ENCODE results near the gene ADGRG3. TPM values are rescaled to one million over a fixed set of nuclear protein-coding genes. Genes with fewer than 3 reads are reported as not detected.

The ADGRG3 gene
- total and polyA plus RNA-seq, 11 donors = 0.12 to 1.4 (median 0.53) TPM

DNA sequence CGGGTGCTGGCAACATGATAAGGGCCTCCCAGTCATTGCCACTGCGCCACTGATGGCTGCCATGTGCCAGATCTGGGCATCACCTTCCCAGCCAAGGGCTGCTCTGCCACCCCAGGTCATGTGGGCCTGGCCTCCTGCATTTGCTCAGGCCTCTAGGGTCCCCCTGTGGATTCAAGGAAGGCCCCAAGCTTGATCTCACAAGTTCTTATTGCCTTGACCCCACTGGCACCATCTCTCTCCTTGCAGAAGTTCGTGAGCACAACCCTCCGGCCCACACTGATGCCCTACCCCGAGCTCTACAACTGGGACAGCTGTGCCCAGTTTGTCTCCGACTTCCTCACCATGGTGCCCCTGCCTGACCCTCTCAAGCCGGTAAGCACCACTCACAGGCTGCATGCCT is 31.8 kb downstream of the ADGRG3 start:
- TF ChIP-seq, protein P1, sequence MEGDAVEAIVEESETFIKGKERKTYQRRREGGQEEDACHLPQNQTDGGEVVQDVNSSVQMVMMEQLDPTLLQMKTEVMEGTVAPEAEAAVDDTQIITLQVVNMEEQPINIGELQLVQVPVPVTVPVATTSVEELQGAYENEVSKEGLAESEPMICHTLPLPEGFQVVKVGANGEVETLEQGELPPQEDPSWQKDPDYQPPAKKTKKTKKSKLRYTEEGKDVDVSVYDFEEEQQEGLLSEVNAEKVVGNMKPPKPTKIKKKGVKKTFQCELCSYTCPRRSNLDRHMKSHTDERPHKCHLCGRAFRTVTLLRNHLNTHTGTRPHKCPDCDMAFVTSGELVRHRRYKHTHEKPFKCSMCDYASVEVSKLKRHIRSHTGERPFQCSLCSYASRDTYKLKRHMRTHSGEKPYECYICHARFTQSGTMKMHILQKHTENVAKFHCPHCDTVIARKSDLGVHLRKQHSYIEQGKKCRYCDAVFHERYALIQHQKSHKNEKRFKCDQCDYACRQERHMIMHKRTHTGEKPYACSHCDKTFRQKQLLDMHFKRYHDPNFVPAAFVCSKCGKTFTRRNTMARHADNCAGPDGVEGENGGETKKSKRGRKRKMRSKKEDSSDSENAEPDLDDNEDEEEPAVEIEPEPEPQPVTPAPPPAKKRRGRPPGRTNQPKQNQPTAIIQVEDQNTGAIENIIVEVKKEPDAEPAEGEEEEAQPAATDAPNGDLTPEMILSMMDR (IDR thresholded peaks at IDR 0.05) = no peak
- TF ChIP-seq POLR2A (IDR thresholded peaks at IDR 0.05) = no peak
- ATAC-seq = no peak
- WGBS, 4 donors = 93 to 99% (median 96%) methylated on average over 6 to 7 of the region's 7 CpGs

DNA sequence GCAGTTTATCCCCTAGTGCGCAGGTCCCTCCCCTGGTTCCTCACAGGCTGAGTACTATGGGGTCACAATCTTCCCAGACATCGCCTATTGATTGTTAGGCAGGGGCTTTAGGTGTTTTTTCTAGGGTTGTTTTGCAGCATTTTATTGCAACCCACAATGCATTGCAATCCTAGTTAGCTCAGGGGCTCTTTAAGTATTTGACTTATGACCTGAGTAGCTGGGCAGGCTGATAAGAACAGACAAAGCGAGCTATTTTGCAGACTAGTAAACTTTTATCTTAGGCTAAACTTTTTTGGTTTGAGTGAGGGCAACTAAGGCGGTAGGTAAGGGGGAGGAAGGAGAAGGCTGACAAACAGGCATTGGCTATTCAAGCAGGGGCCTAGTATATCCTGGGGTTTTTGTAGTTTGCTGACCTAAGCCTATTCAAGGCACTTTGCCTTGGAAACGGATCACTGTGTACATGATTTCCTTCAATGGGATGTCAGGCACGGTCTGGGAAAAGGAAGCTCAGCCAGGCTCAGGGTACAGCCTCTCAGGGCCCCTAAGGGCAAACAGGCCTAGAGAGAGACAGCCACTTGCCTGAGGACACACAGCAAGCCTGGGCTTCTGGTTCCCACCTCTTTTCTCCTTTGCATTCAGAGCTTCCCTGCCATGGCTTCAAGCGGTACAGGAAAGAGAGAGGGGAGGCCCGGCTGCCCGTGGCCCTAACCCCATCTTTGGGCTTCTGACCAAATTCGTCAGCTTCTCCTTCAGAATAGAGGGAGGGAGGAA is 32.9 kb downstream of the ADGRG3 start:
- no peak for DNase-seq
- Histone ChIP-seq H3K27me3 (no peaks in the 10 kb centered on the region), H3K27ac (no peak overlapping the region), H3K4me3 (no peak overlapping the region), H3K36me3 (no peaks in the 10 kb centered on the region), H3K9me3 (no peaks in the 10 kb centered on the region), H3K4me1 (no peaks in the 10 kb centered on the region)
- ATAC-seq = no peak
- intact Hi-C loops (cut with DNase I) = loop anchor here in 1 of 10 donors (5.0 kb wide), 1 partner anchor 44 kb away; no protein-coding TSS in a partner anchor
- 76 to 81% (median 78%) methylated on average over 9 to 10 of the region's 10 CpGs for WGBS, 4 donors
- TF ChIP-seq POLR2A (IDR thresholded peaks at IDR 0.05) = no peak
- TF ChIP-seq, protein P1 (IDR thresholded peaks at IDR 0.05) = no peak

More for the DNA sequence above, 31.8 kb downstream of the ADGRG3 start:
- Histone ChIP-seq H3K9me3 (no peaks in the 10 kb centered on the region), H3K36me3 (no peaks in the 10 kb centered on the region), H3K4me1 (no peaks in the 10 kb centered on the region), H3K4me3 (no peak overlapping the region), H3K27me3 (no peaks in the 10 kb centered on the region), H3K27ac (no peak overlapping the region)
- no peak for DNase-seq
- intact Hi-C loops (cut with DNase I) = loop anchor here in 1 of 10 donors (5.0 kb wide), 1 partner anchor 43 kb away; no protein-coding TSS in a partner anchor

DNA sequence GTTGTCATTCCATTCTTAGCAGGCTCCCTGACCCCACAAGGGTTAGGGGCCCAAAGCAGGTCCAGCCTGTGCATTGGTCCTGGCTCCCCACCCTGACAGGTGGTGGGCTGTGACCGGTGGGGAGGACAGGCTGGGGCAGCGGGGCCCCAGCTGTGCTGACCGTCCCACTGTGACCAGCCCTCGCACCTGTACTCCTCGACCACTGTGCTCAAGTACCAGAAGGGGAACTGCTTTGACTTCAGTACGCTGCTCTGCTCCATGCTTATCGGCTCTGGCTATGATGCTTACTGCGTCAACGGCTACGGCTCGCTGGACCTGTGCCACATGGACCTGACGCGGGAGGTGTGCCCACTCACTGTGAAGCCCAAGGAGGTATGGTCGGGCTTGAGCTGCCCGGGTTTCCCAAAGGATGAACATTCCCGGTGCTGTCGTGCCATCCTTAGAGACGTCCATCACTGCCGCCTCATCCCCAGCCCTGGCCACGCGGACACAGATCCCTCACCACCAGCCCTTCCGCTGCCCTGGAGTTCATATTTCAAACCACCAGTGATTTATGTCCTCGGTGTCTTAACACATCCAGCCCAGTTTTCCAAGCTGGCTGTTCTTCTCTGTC is 33.8 kb downstream of the ADGRG3 start:
- 83 to 86% (median 85%) methylated on average over 22 to 23 of the region's 23 CpGs for WGBS, 4 donors
- no peak overlapping the region for H3K4me3 ChIP-seq
- intact Hi-C loops (cut with DNase I) = loop anchor here in 1 of 10 donors (5.0 kb wide), 1 partner anchor 45 kb away; no protein-coding TSS in a partner anchor
- no peak for DNase-seq
- no peak for TF ChIP-seq POLR2A (IDR thresholded peaks at IDR 0.05)
- TF ChIP-seq, protein P1 (IDR thresholded peaks at IDR 0.05) = no peak
- peak in 1 of 4 donors; percentile 29 for ATAC-seq
- H3K9me3 ChIP-seq = no peaks in the 10 kb centered on the region
- no peaks in the 10 kb centered on the region for H3K4me1 ChIP-seq
- no peaks in the 10 kb centered on the region for H3K36me3 ChIP-seq
- H3K27ac ChIP-seq = no peak overlapping the region
- H3K27me3 ChIP-seq = no peaks in the 10 kb centered on the region

DNA sequence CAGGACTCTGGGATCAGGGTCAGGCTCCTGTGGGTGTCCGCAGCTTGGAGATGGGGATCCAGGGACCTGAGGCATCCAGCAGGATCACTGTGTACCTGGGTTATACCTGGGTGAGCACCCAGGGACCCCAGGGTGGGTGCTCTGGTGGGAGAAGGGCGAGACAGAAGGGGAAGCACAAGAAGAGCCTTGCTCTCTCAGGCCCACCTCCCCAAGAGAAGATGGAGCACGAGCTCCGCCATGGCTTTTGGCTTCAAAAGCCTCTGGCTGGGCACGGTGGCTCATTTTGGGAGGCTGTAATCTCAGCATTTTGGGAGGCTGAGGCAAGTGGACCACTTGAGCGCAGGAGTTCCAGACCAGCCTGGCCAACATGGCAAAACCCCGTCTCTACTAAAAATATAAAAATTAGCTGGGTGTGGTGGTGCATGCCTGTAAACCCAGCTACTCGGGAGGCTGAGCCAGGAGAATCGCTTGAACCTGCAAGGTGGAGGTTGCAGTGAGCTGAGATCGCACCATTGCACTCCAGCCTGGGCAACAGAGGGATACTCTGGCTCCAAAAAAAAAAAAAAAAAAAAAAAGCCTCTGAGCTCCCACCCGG is 35.4 kb downstream of the ADGRG3 start:
- Histone ChIP-seq H3K36me3 (no peaks in the 10 kb centered on the region), H3K4me3 (no peak overlapping the region), H3K9me3 (no peaks in the 10 kb centered on the region), H3K27ac (no peak overlapping the region), H3K4me1 (no peaks in the 10 kb centered on the region), H3K27me3 (no peaks in the 10 kb centered on the region)
- no peak for DNase-seq
- TF ChIP-seq POLR2A (IDR thresholded peaks at IDR 0.05) = no peak
- TF ChIP-seq, protein P1 (IDR thresholded peaks at IDR 0.05) = no peak
- 88 to 96% (median 91%) methylated on average over 11 of the region's 11 CpGs for WGBS, 4 donors
- no peak for ATAC-seq
- intact Hi-C loops (cut with DNase I) = loop anchor here in 1 of 10 donors (5.0 kb wide), 1 partner anchor 46 kb away; no protein-coding TSS in a partner anchor
